HL-60 (cell line): ENCODE results near the gene GALK2.

Source experiments
- CTCF ChIP-seq: IDR thresholded peaks from one replicate; pipeline ENCODE4 v1.5.1; 2011; ENCODE audit warnings: low read length, control low read depth, inconsistent platforms; ENCODE audit not compliant: insufficient read depth
- POLR2AphosphoS5 ChIP-seq: IDR thresholded peaks from 2 replicates; pipeline ENCODE4 v1.6.1; 2012; ENCODE audit warnings: low read depth

- TF ChIP-seq CTCF: no peak
- no peak for TF ChIP-seq POLR2AphosphoS5
Observed at GRCh38 chr15:49179433-49180190, 9.6 kb downstream of the GALK2 start.
